IMR-90 (cell line): ENCODE measurements around the gene CFAP97D1. TPM values are rescaled to one million over a fixed set of nuclear protein-coding genes. Genes with fewer than 3 reads are reported as not detected.

ENCODE experiments used
- ATAC-seq: fragments of 200-7000 bp; cut with Tn5 transposase; 2 replicates; pipeline ENCODE4 v1.9.1; 2020; ENCODE audit warnings: low read depth, mild to moderate bottlenecking, moderate library complexity
- BruUV-seq: library from RNA; stranded (reverse); fragments of 400-500 nt; replicated peaks from 2 replicates; lab custom pipeline; 2021; lab: Mats Ljungman, UMichigan
- CTCF ChIA-PET: fragments of 300-600 bp; formaldehyde crosslinking; extraction: SDS; loops from one replicate; lab custom pipeline; 2021; ENCODE audit warnings: antibody characterized with exemption; lab: Yijun Ruan, JAX
- POLR2A ChIA-PET: fragments of 300-600 bp; sonication (Branson Sonifier 250); formaldehyde crosslinking; loops from one replicate; lab custom pipeline; 2022; ENCODE audit warnings: antibody characterized with exemption; ENCODE audit not compliant: unreplicated experiment; lab: Charles Lee
- DNase-seq: peaks from one replicate; pipeline ENCODE4 v3.0.0; 2013
- H2AFZ ChIP-seq: replicated peaks from 2 replicates; pipeline ENCODE3; 2013; ENCODE audit warnings: low read length, mild to moderate bottlenecking; ENCODE audit not compliant: poor library complexity
- H2AK5ac ChIP-seq: 2 replicates; pipeline ENCODE4 v1.6.1; 2013; ENCODE audit warnings: low read depth, low read length, inconsistent platforms
- H2AK9ac ChIP-seq: replicated peaks from 2 replicates; pipeline ENCODE3; 2013; ENCODE audit warnings: mild to moderate bottlenecking, low read depth, low read length, moderate library complexity; ENCODE audit not compliant: poor library complexity
- H2BK120ac ChIP-seq: 2 replicates; pipeline ENCODE4 v1.6.1; 2013; ENCODE audit warnings: low read depth, low read length, inconsistent platforms
- H2BK15ac ChIP-seq: 3 replicates; pipeline ENCODE4 v1.6.1; 2013; ENCODE audit warnings: low read depth, low read length, inconsistent platforms
- H2BK20ac ChIP-seq: 2 replicates; pipeline ENCODE4 v1.6.1; 2013; ENCODE audit warnings: low read depth, mild to moderate bottlenecking, inconsistent platforms, low read length, moderate library complexity
- H2BK5ac ChIP-seq: 2 replicates; pipeline ENCODE4 v1.6.1; 2013; ENCODE audit warnings: mild to moderate bottlenecking, low read depth, low read length, inconsistent platforms; ENCODE audit not compliant: poor library complexity, severe bottlenecking
- H3K14ac ChIP-seq: replicated peaks from 2 replicates; pipeline ENCODE4 v1.6.1; 2013; ENCODE audit warnings: low read depth, low read length, inconsistent platforms
- H3K18ac ChIP-seq: 2 replicates; pipeline ENCODE4 v1.6.1; 2013; ENCODE audit warnings: low read depth, low read length, control low read depth
- H3K23ac ChIP-seq: 2 replicates; pipeline ENCODE4 v1.6.1; 2013; ENCODE audit warnings: low read depth, low read length, inconsistent platforms
- H3K27ac ChIP-seq: 2 replicates; pipeline ENCODE4 v1.5.1; 2013; ENCODE audit warnings: mild to moderate bottlenecking, control low read depth, low read length; ENCODE audit not compliant: insufficient read depth
- H3K27me3 ChIP-seq: 2 replicates; pipeline ENCODE4 v1.6.1; 2013; ENCODE audit warnings: low read length; ENCODE audit not compliant: control insufficient read depth, insufficient read depth
- H3K36me3 ChIP-seq: 2 replicates; pipeline ENCODE4 v1.6.1; 2013; ENCODE audit warnings: low read length, mixed read lengths; ENCODE audit not compliant: control insufficient read depth, insufficient read depth
- H3K4ac ChIP-seq: 2 replicates; pipeline ENCODE4 v1.6.1; 2013; ENCODE audit warnings: low read depth, low read length, inconsistent platforms
- H3K4me1 ChIP-seq: 2 replicates; pipeline ENCODE4 v1.6.1; 2013; ENCODE audit warnings: low read length, mixed read lengths; ENCODE audit not compliant: control insufficient read depth, insufficient read depth
- H3K4me2 ChIP-seq: 2 replicates; pipeline ENCODE4 v1.6.1; 2013; ENCODE audit warnings: low read depth, mild to moderate bottlenecking, control low read depth, low read length, moderate library complexity
- H3K4me3 ChIP-seq: 2 replicates; pipeline ENCODE4 v1.5.1; 2013; ENCODE audit warnings: low read depth, mild to moderate bottlenecking, control low read depth, low read length, moderate library complexity; ENCODE audit not compliant: insufficient read depth
- H3K56ac ChIP-seq: 2 replicates; pipeline ENCODE4 v1.6.1; 2013; ENCODE audit warnings: low read length, inconsistent platforms; ENCODE audit not compliant: insufficient read depth; ENCODE audit errors: extremely low read depth
- H3K79me1 ChIP-seq, 2 experiments: 2 replicates each; pipeline ENCODE4 v1.6.1; 2013; ENCODE audit warnings: low read length in 2 of 2, inconsistent platforms in 1 of 2, low read depth in 1 of 2
- H3K9ac ChIP-seq: 2 replicates; pipeline ENCODE4 v1.6.1; 2013; ENCODE audit warnings: low read depth, low read length, control low read depth
- H3K9me1 ChIP-seq: 2 replicates; pipeline ENCODE4 v1.6.1; 2013; ENCODE audit warnings: low read length, inconsistent platforms; ENCODE audit not compliant: insufficient read depth
- H3K9me3 ChIP-seq: 2 replicates; pipeline ENCODE4 v1.6.1; 2013; ENCODE audit warnings: low read length; ENCODE audit not compliant: control insufficient read depth, insufficient read depth
- H4K20me1 ChIP-seq: 2 replicates; pipeline ENCODE4 v1.6.1; 2013; ENCODE audit warnings: low read length, inconsistent platforms; ENCODE audit not compliant: insufficient read depth
- H4K5ac ChIP-seq: 2 replicates; pipeline ENCODE4 v1.6.1; 2013; ENCODE audit warnings: mild to moderate bottlenecking, low read depth, low read length, control low read depth
- H4K8ac ChIP-seq, 2 experiments: 2 replicates each; pipeline ENCODE4 v1.6.1; 2013; ENCODE audit warnings: low read depth in 2 of 2, low read length in 2 of 2, control low read depth in 1 of 2, inconsistent platforms in 1 of 2
- H4K91ac ChIP-seq: 2 replicates; pipeline ENCODE4 v1.6.1; 2013; ENCODE audit warnings: low read depth, low read length, inconsistent platforms; ENCODE audit not compliant: insufficient read depth
- BHLHE40 ChIP-seq: fragments of 150-350 bp; IDR thresholded peaks from 2 replicates; pipeline ENCODE4 v1.6.1; 2016; ENCODE audit warnings: mild to moderate bottlenecking, low read depth, low read length
- SMC3 ChIP-seq: fragments of 150-350 bp; IDR thresholded peaks from 2 replicates; pipeline ENCODE4 v1.6.1; 2016; ENCODE audit warnings: low read depth, mild to moderate bottlenecking, antibody characterized with exemption, low read length, moderate library complexity
- WGBS, 2 experiments: methylation state at CpG; one replicate each; pipeline versions ENCODE4 v1.1.5 to v1.1.7; 2013; ENCODE audit warnings: missing lambda C conversion rate in 2 of 2; ENCODE audit not compliant: insufficient read length in 1 of 2; ENCODE audit errors: extremely low coverage in 2 of 2; 5-methylcytosine and 5-hydroxymethylcytosine counted together
- dilution Hi-C: fragments of 300-500 bp; cut with HindIII; formaldehyde crosslinking; loops from one replicate; pipeline ENCODE4 v1.14.3; 2018; ENCODE audit warnings: low sequenced_read_pairs; ENCODE audit not compliant: unreplicated experiment
- in situ Hi-C: fragments of 300-500 bp; cut with MboI; formaldehyde crosslinking; loops from 3 replicates; pipeline ENCODE4 v1.14.3; 2019; ENCODE audit warnings: low sequenced_read_pairs, inconsistent platforms, mixed read lengths
- intact Hi-C: fragments of 100-400 bp; cut with micrococcal nuclease; formaldehyde crosslinking; loops from 2 replicates; pipeline ENCODE4 v1.10.0; 2022
- polyA plus RNA-seq, 3 experiments: library from polyadenylated mRNA; depleted of rRNA; stranded (reverse); fragments of >200 nt; gene quantifications; 2 replicates each; pipeline ENCODE4 v1.2.3, GENCODE V29; 2012; ENCODE audit warnings: low replicate concordance in 1 of 3
- total RNA-seq: library from RNA; depleted of rRNA; stranded (reverse); fragments of >200 nt; gene quantifications from 2 replicates; pipeline ENCODE4 v1.2.3, GENCODE V29; 2012
- TF ChIP-seq, protein P1 (sequence below): conservative IDR thresholded peaks from 2 replicates; pipeline ENCODE4 v1.5.1; 2012; ENCODE audit warnings: mild to moderate bottlenecking, low read depth, low read length, improper control_type of control experiment

CFAP97D1 gene
- total and polyA plus RNA-seq, 2 of the 4 experiments (the other 2 are of a cell fraction) = under 0.01 TPM; not detected in 1

DNA sequence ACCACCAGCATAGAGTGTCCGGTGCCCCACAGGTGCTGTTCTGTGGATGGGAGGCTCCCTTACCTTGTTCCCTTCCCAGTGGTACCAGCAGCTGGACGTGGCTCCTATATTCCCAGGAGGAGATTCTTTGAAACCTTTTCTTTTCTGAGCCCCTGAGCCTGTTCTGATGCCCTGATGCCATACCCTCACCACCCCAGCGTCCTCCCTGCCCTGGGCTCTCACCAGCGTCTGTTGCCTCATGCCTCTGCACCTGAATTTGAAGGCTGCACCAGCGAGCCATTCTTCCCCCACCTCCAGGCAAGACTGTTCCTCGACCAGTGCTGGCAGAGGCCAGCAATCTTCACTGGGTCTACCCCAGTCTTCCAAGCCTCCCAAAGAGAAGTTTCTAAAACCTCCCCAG, 22.1 kb upstream of the CFAP97D1 start:
- Histone ChIP-seq H3K36me3 (no peaks in the 10 kb centered on the region), H3K9me1 (0 out of 2 replicates have a peak, but pooled peaks cover 4% of the 10 kb centered on the region), H2AFZ (no peak overlapping the region), H3K14ac (no peak overlapping the region), H3K56ac (no peak overlapping the region), H2BK5ac (no peak overlapping the region), H3K27ac (no peak overlapping the region), H3K18ac (no peak overlapping the region), H3K9ac (no peak overlapping the region), H3K4ac (no peak overlapping the region), H2AK5ac (no peak overlapping the region; the same call in 1 of the 2 replicates), H4K5ac (no peak overlapping the region), H4K20me1 (no peaks in the 10 kb centered on the region), H3K23ac (no peak overlapping the region), H3K27me3 (peaks cover 48% of the 10 kb centered on the region), H2BK15ac (no peak overlapping the region), H2AK9ac (no peak overlapping the region), H2BK20ac (no peak overlapping the region), H2BK120ac (no peak overlapping the region), H4K8ac (no peak overlapping the region), H3K79me1 (no peaks in the 10 kb centered on the region), H3K4me1 (no peaks in the 10 kb centered on the region), H4K91ac (no peak overlapping the region), H3K4me2 (no peak overlapping the region), H3K9me3 (no peaks in the 10 kb centered on the region), H3K4me3 (no peak overlapping the region)
- ChIA-PET CTCF (no interaction called here), POLR2A (no interaction called here)
- no peak for DNase-seq
- intact Hi-C loops (no loop called here), in situ Hi-C loops (no loop called here), dilution Hi-C loops (no loop called here)
- ATAC-seq = no peak
- no TSS peak for BruUV-seq
- TF ChIP-seq, protein P1, sequence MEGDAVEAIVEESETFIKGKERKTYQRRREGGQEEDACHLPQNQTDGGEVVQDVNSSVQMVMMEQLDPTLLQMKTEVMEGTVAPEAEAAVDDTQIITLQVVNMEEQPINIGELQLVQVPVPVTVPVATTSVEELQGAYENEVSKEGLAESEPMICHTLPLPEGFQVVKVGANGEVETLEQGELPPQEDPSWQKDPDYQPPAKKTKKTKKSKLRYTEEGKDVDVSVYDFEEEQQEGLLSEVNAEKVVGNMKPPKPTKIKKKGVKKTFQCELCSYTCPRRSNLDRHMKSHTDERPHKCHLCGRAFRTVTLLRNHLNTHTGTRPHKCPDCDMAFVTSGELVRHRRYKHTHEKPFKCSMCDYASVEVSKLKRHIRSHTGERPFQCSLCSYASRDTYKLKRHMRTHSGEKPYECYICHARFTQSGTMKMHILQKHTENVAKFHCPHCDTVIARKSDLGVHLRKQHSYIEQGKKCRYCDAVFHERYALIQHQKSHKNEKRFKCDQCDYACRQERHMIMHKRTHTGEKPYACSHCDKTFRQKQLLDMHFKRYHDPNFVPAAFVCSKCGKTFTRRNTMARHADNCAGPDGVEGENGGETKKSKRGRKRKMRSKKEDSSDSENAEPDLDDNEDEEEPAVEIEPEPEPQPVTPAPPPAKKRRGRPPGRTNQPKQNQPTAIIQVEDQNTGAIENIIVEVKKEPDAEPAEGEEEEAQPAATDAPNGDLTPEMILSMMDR = no peak
- TF ChIP-seq BHLHE40 = no peak
- TF ChIP-seq SMC3 = no peak
- WGBS, 2 experiments = 100% methylated on average over 1 of the region's 6 CpGs; no CpG with 5 or more reads in 1 of the 2 experiments
